GM12878 (cell line): ENCODE results near the gene SNX8. TPM values are rescaled to one million over a fixed set of nuclear protein-coding genes. Genes with fewer than 3 reads are reported as not detected.

ENCODE experiments used
- ATAC-seq: fragments of 200-7000 bp; cut with Tn5 transposase; 3 replicates; pipeline ENCODE4 v1.9.1; 2020; ENCODE audit warnings: mild to moderate bottlenecking, moderate library complexity
- BruUV-seq: library from RNA; stranded (reverse); fragments of 400-500 nt; replicated peaks from 2 replicates; lab custom pipeline; 2021; lab: Mats Ljungman, UMichigan
- CTCF ChIA-PET: fragments of 300-600 bp; sonication (Branson Sonifier 250); formaldehyde crosslinking; extraction: SDS; loops from one replicate; lab custom pipeline; 2021; ENCODE audit warnings: inconsistent platforms; lab: Yijun Ruan, JAX
- POLR2A ChIA-PET: fragments of 350-600 bp; formaldehyde crosslinking; extraction: SDS; loops from one replicate; lab custom pipeline; 2021; ENCODE audit warnings: inconsistent platforms; lab: Charles Lee
- RAD21 ChIA-PET: fragments of 300-600 bp; sonication (Branson Sonifier 250); formaldehyde crosslinking; loops from one replicate; lab custom pipeline; 2023; ENCODE audit warnings: antibody characterized with exemption; ENCODE audit not compliant: unreplicated experiment; lab: Charles Lee
- SMC1A ChIA-PET: fragments of 300-600 bp; sonication (Branson Sonifier 250); formaldehyde crosslinking; loops from one replicate; lab custom pipeline; 2023; ENCODE audit not compliant: unreplicated experiment, uncharacterized antibody; lab: Charles Lee
- DNase-seq: peaks from one replicate; pipeline ENCODE4 v3.0.0-alpha.2; 2011; ENCODE audit warnings: low read depth, low spot score
- FAIRE-seq: peaks from 3 replicates; lab custom pipeline; 2011; peaks lifted over from hg19 to GRCh38; lab: Jason Lieb, UNC
- H2AFZ ChIP-seq: 2 replicates; pipeline ENCODE4 v1.6.0; 2011; ENCODE audit warnings: low read depth, low read length, control low read depth; ENCODE audit not compliant: control insufficient read depth
- H3K27ac ChIP-seq: 2 replicates; pipeline ENCODE4 v1.5.1; 2011; ENCODE audit warnings: control low read depth; ENCODE audit not compliant: control insufficient read depth, insufficient read depth
- H3K27me3 ChIP-seq, 2 experiments: replicated peaks in 1 of 2; 2 replicates each; pipeline versions ENCODE4 v1.6.0 to v1.6.1; 2011; ENCODE audit warnings: low read length in 1 of 2; ENCODE audit not compliant: control insufficient read depth in 2 of 2, insufficient read depth in 2 of 2
- H3K36me3 ChIP-seq, 2 experiments: 2 replicates each; pipeline ENCODE4 v1.5.1; 2011; ENCODE audit warnings: low read length in 1 of 2; ENCODE audit not compliant: control insufficient read depth in 2 of 2, insufficient read depth in 2 of 2
- H3K4me1 ChIP-seq: 2 replicates; pipeline ENCODE4 v1.6.1; 2011; ENCODE audit warnings: mild to moderate bottlenecking, low read length, moderate library complexity, mixed read lengths; ENCODE audit not compliant: control insufficient read depth, insufficient read depth
- H3K4me2 ChIP-seq: 2 replicates; pipeline ENCODE4 v1.6.0; 2011; ENCODE audit warnings: control low read depth; ENCODE audit not compliant: control insufficient read depth, insufficient read depth
- H3K4me3 ChIP-seq: fragments of 200-600 bp; sonication (generic); 2 replicates; pipeline ENCODE4 v1.5.1; 2016
- H3K79me2 ChIP-seq: 2 replicates; pipeline ENCODE4 v1.6.0; 2011; ENCODE audit warnings: low read length; ENCODE audit not compliant: control insufficient read depth, insufficient read depth
- H3K9ac ChIP-seq: 2 replicates; pipeline ENCODE4 v1.8.0; 2011; ENCODE audit warnings: low read length, control low read depth, mixed read lengths; ENCODE audit not compliant: control insufficient read depth, insufficient read depth
- H3K9me3 ChIP-seq: replicated peaks from 3 replicates; pipeline ENCODE4 v1.5.1; 2011; ENCODE audit warnings: mild to moderate bottlenecking, low read length; ENCODE audit not compliant: control insufficient read depth, insufficient read depth
- H4K20me1 ChIP-seq: 2 replicates; pipeline ENCODE4 v1.6.0; 2011; ENCODE audit not compliant: control insufficient read depth, insufficient read depth
- NFIC ChIP-seq: IDR thresholded peaks from 2 replicates; pipeline ENCODE4 v1.6.1; 2012; ENCODE audit warnings: low read depth, mild to moderate bottlenecking, inconsistent platforms, low read length, moderate library complexity
- NFYA ChIP-seq: IDR thresholded peaks from 2 replicates; pipeline ENCODE4 v1.6.1; 2011; ENCODE audit warnings: low read depth, mild to moderate bottlenecking, low read length, improper control_type of control experiment, borderline replicate concordance
- POU2F2 ChIP-seq: IDR thresholded peaks from 3 replicates; pipeline ENCODE4 v1.6.1; 2011; ENCODE audit warnings: low read depth, mild to moderate bottlenecking, low read length, borderline replicate concordance
- RBBP5 ChIP-seq: fragments of 200-600 bp; sonication (generic); conservative IDR thresholded peaks from 2 replicates; pipeline ENCODE4 v1.6.1; 2016
- RUNX3 ChIP-seq: IDR thresholded peaks from 2 replicates; pipeline ENCODE4 v1.6.1; 2012; ENCODE audit warnings: low read length, inconsistent platforms
- WGBS: methylation state at CpG from one replicate; pipeline ENCODE4 v1.1.6; 2016; ENCODE audit warnings: low lambda C conversion rate; ENCODE audit not compliant: insufficient replicate concordance, insufficient coverage; ENCODE audit errors: missing lambda C conversion rate; 5-methylcytosine and 5-hydroxymethylcytosine counted together
- in situ Hi-C: fragments of 300-500 bp; cut with MboI; formaldehyde crosslinking; loops from 9 replicates; pipeline ENCODE4 v1.14.3; 2018; ENCODE audit warnings: mixed read lengths
- intact Hi-C: fragments of 100-400 bp; cut with micrococcal nuclease; formaldehyde crosslinking; loops from one replicate; pipeline ENCODE4 v1.14.2; 2022; ENCODE audit not compliant: unreplicated experiment
- polyA plus RNA-seq, 11 experiments: library from polyadenylated mRNA; depleted of rRNA in 4 of 11; unstranded in 6 of 11; stranded (reverse) in 5 of 11; fragments of >200 nt; fragmentation: Nextera tagmentation in 4 of 11; fragmentation: Illumina TruSeq in 1 of 11; extraction: Ambion mirVana in 4 of 11; extraction: Trizol in 1 of 11; gene quantifications; 1 replicate in 1 of 11; 2 replicates in 10 of 11; pipeline versions ENCODE4 v1.2.1 to v1.2.3, GENCODE V29; 2011 to 2016; ENCODE audit warnings: inconsistent platforms in 2 of 11, missing spikeins in 2 of 11, low read depth in 1 of 11
- total RNA-seq, 4 experiments: library from RNA; depleted of rRNA in 3 of 4; stranded (reverse); fragments of >200 nt in 3 of 4; fragmentation: Illumina TruSeq in 1 of 4; extraction: Trizol in 1 of 4; gene quantifications; 2 replicates each; pipeline versions ENCODE4 v1.2.1 to v1.2.3, GENCODE V29; 2013 to 2021
- TF ChIP-seq, protein P1 (sequence below): fragments of 450-650 bp; IDR thresholded peaks from 2 replicates; pipeline ENCODE4 v1.6.1; 2017; ENCODE audit warnings: low read depth, mild to moderate bottlenecking, moderate library complexity

SNX8 gene
- total and polyA plus RNA-seq, 10 of the 15 experiments (the other 5 are each of a cell fraction or from before 2014, with no cell fraction given): 6.4 to 210 (median 97.6) TPM

DNA sequence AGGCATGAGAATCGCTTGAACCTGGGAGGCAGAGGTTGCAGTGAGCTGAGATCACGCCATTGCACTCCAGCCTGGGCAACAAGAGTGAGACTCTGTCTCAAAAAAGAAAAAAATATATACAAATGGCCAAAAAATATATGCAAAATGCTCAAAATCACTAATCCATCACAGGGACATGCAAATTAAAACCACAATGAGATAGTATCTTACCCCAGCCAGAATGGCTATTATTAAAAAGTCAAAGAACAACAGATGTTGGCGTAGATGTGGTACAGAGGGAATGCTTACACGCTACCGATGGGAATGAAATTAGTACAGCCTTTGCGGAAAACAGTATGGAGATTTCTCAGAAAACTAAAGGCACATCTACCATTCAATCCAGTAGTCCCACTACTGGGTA lies 17.4 kb downstream of the SNX8 start:
- ChIA-PET POLR2A (interaction anchor here (1.3 to 1.7 kb wide), 2 partner anchors 35 to 48 kb away, joined by 3 to 5 read pairs; no protein-coding TSS in a partner anchor), SMC1A (interaction anchor here (1.0 to 1.4 kb wide), 3 partner anchors 10 to 37 kb away, joined by 3 to 5 read pairs (median 3); no protein-coding TSS in a partner anchor), RAD21 (interaction anchor here (1.0 kb wide), 1 partner anchor 38 kb away, joined by 3 read pairs; no protein-coding TSS in a partner anchor), CTCF (interaction anchor here (1.1 to 1.8 kb wide), 3 partner anchors 14 to 87 kb away, joined by 3 to 4 read pairs (median 3); no protein-coding TSS in a partner anchor)
- peak overlapping the region; percentile 69; the same call in 1 of the 2 replicates for H3K4me2 ChIP-seq
- in situ Hi-C loops: no loop called here
- FAIRE-seq: no peak
- DNase-seq: no peak
- H2AFZ ChIP-seq: no peak overlapping the region
- no peaks in the 10 kb centered on the region for H4K20me1 ChIP-seq
- H3K4me3 ChIP-seq: peak overlapping the region; percentile 47; the same call in 1 of the 2 replicates
- no peak for ATAC-seq
- peaks cover 44% of the 10 kb centered on the region for H3K4me1 ChIP-seq
- no peak overlapping the region for H3K9ac ChIP-seq
- intact Hi-C loops: loop anchor here (5.0 kb wide), 1 partner anchor 110 kb away; no protein-coding TSS in a partner anchor
- no peaks in the 10 kb centered on the region for H3K27me3 ChIP-seq
- no peaks in the 10 kb centered on the region; the same call in 2 of the 3 replicates for H3K9me3 ChIP-seq
- H3K27ac ChIP-seq: peak overlapping the region; percentile 13; the same call in 1 of the 2 replicates
- peaks cover 77% of the 10 kb centered on the region for H3K79me2 ChIP-seq
- no TSS peak for BruUV-seq
- 63% methylated on average over 6 of the region's 6 CpGs for WGBS
- TF ChIP-seq RUNX3: peak; percentile 80
- no peak for TF ChIP-seq NFYA
- no peak for TF ChIP-seq NFIC
- 0 out of 3 replicates have a peak, but pooled peaks have one; percentile 26 for TF ChIP-seq POU2F2
- peaks cover 3% of the 10 kb centered on the region in 2 experiments; a peak in 2 of 4 replicates for H3K36me3 ChIP-seq

DNA sequence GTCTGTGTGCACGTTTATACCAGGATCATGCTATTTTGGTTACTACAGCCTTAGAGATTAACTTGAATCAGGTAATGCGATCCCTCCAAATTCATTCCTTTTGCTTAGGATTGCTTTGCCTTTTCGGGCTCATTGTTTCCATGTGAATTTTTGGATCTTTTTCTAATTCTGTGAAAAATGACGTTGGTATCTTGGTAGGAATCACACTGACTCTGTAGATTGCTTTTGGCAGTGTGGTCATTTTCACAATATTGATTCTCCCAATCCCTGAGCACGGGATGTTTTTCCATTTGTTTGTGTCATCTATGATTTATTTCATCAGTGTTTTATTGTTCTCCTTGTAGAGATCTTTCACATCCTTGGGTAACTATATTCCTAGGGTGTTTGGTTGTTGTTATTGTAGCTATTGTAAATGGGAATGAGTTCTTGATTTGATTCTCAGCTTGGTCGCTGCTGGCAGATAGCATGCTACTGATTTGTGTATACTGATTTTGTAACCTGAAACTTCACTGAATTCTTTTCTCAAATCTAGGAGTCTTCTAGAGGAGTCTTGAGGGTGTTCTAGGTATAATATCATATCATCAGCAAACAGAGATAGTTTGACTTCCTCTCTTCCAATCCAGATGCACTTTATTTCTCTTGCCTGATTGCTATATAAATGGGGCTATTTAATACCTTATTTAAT lies 18.2 kb downstream of the SNX8 start:
- peaks cover 73% of the 10 kb centered on the region for H3K79me2 ChIP-seq
- ATAC-seq (no peak), FAIRE-seq (no peak), DNase-seq (no peak)
- 51% methylated on average over 6 of the region's 6 CpGs for WGBS
- H3K27ac ChIP-seq: peak overlapping the region; percentile 64
- no peaks in the 10 kb centered on the region for H4K20me1 ChIP-seq
- ChIA-PET SMC1A (interaction anchor here (1.0 to 1.4 kb wide), 4 partner anchors 11 to 16 kb away, joined by 3 to 5 read pairs (median 4); no protein-coding TSS in a partner anchor), CTCF (interaction anchor here (1.1 to 1.8 kb wide), 3 partner anchors 14 to 86 kb away, joined by 3 to 4 read pairs (median 3); no protein-coding TSS in a partner anchor), POLR2A (interaction anchor here (1.3 to 1.7 kb wide), 2 partner anchors 34 to 47 kb away, joined by 3 to 5 read pairs; no protein-coding TSS in a partner anchor), RAD21 (interaction anchor here (1.0 kb wide), 1 partner anchor 37 kb away, joined by 3 read pairs; no protein-coding TSS in a partner anchor)
- H3K4me3 ChIP-seq: peak overlapping the region; percentile 47
- no peak for TF ChIP-seq RBBP5
- TF ChIP-seq, protein P1, sequence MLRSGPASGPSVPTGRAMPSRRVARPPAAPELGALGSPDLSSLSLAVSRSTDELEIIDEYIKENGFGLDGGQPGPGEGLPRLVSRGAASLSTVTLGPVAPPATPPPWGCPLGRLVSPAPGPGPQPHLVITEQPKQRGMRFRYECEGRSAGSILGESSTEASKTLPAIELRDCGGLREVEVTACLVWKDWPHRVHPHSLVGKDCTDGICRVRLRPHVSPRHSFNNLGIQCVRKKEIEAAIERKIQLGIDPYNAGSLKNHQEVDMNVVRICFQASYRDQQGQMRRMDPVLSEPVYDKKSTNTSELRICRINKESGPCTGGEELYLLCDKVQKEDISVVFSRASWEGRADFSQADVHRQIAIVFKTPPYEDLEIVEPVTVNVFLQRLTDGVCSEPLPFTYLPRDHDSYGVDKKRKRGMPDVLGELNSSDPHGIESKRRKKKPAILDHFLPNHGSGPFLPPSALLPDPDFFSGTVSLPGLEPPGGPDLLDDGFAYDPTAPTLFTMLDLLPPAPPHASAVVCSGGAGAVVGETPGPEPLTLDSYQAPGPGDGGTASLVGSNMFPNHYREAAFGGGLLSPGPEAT: 0 out of 2 replicates have a peak, but pooled peaks have one; percentile 6
- peaks cover 37% of the 10 kb centered on the region for H3K4me1 ChIP-seq
- BruUV-seq: TSS peak; percentile 47
- H3K27me3 ChIP-seq: no peaks in the 10 kb centered on the region
- H3K36me3 ChIP-seq: 0 out of 4 replicates have a peak, but pooled peaks cover 0 to 3% of the 10 kb centered on the region in 2 experiments
- H3K4me2 ChIP-seq: peak overlapping the region; percentile 69
- H3K9ac ChIP-seq: no peak overlapping the region
- in situ Hi-C loops: no loop called here
- intact Hi-C loops: loop anchor here (5.0 kb wide), 1 partner anchor 111 kb away; no protein-coding TSS in a partner anchor
- H3K9me3 ChIP-seq: no peaks in the 10 kb centered on the region; the same call in 2 of the 3 replicates
- no peak overlapping the region for H2AFZ ChIP-seq
